ENCODE measurements around the gene HNRNPD. TPM values are rescaled to one million over a fixed set of nuclear protein-coding genes. Genes with fewer than 3 reads are reported as not detected.

HNRNPD gene
- total RNA-seq, 4 donors from 2014 or later: 65.5 to 253 (median 78.1) TPM

DNA sequence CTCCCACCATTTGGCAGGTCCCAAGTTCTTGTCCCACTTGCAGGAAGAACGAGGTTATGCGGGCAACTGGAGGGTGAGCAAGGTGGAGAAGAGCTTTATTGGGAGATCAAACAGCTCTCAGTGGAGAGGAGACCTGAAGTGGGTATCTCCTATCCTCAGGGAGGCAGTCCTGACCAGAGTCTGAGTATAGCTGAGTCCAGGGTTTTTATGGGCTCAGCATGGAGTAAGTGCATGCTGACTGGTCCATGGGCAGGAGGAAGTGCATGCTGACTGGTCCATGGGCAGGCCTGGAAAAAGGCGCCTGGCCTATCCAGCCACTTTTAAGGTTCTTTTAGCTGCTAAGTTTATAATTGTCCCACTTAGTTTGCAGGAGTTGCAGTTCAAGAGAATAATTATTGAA lies 7.4 kb upstream of the HNRNPD start:
- DNase-seq (ENCODE audit: low spot score in 2 of 2): no peak
- Histone ChIP-seq H3K36me3 (peaks cover 4% of the 10 kb centered on the region), H3K9me3 (no peaks in the 10 kb centered on the region), H3K27ac (no peak overlapping the region), H3K4me3 (no peak overlapping the region), H3K27me3 (no peaks in the 10 kb centered on the region), H3K4me1 (peaks cover 16% of the 10 kb centered on the region)
- TF ChIP-seq, protein P1, sequence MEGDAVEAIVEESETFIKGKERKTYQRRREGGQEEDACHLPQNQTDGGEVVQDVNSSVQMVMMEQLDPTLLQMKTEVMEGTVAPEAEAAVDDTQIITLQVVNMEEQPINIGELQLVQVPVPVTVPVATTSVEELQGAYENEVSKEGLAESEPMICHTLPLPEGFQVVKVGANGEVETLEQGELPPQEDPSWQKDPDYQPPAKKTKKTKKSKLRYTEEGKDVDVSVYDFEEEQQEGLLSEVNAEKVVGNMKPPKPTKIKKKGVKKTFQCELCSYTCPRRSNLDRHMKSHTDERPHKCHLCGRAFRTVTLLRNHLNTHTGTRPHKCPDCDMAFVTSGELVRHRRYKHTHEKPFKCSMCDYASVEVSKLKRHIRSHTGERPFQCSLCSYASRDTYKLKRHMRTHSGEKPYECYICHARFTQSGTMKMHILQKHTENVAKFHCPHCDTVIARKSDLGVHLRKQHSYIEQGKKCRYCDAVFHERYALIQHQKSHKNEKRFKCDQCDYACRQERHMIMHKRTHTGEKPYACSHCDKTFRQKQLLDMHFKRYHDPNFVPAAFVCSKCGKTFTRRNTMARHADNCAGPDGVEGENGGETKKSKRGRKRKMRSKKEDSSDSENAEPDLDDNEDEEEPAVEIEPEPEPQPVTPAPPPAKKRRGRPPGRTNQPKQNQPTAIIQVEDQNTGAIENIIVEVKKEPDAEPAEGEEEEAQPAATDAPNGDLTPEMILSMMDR (IDR thresholded peaks at IDR 0.05): no peak
- TF ChIP-seq POLR2AphosphoS5 (IDR thresholded peaks at IDR 0.05) (no peak), EP300 (IDR thresholded peaks at IDR 0.05) (no peak), POLR2A (IDR thresholded peaks at IDR 0.05) (no peak)
- 95% methylated on average over 3 of the region's 3 CpGs for WGBS

GRCh38 chr4:82380831-82381230 lies 7.0 kb upstream of the HNRNPD start:
- no peaks in the 10 kb centered on the region for H3K9me3 ChIP-seq
- H3K4me3 ChIP-seq: no peak overlapping the region
- no peak for DNase-seq (ENCODE audit: low spot score in 2 of 2)
- peaks cover 4% of the 10 kb centered on the region for H3K36me3 ChIP-seq
- no peak overlapping the region for H3K27ac ChIP-seq
- H3K4me1 ChIP-seq: peaks cover 20% of the 10 kb centered on the region
- H3K27me3 ChIP-seq: no peaks in the 10 kb centered on the region
- no peak for TF ChIP-seq EP300 (IDR thresholded peaks at IDR 0.05)
- no peak for TF ChIP-seq POLR2AphosphoS5 (IDR thresholded peaks at IDR 0.05)
- no peak for TF ChIP-seq POLR2A (IDR thresholded peaks at IDR 0.05)
- TF ChIP-seq, protein P1 (IDR thresholded peaks at IDR 0.05): no peak
- WGBS: 81% methylated on average over 2 of the region's 4 CpGs

GRCh38 chr4:82380344-82380743 lies 6.6 kb upstream of the HNRNPD start:
- Histone ChIP-seq H3K27me3 (no peaks in the 10 kb centered on the region), H3K36me3 (peaks cover 4% of the 10 kb centered on the region), H3K4me3 (no peak overlapping the region), H3K9me3 (no peaks in the 10 kb centered on the region), H3K4me1 (peaks cover 24% of the 10 kb centered on the region), H3K27ac (no peak overlapping the region)
- peak in 2 of 3 donors; percentile 22 to 25 for TF ChIP-seq POLR2AphosphoS5 (IDR thresholded peaks at IDR 0.05)
- TF ChIP-seq, protein P1 (IDR thresholded peaks at IDR 0.05): no peak
- no peak for TF ChIP-seq EP300 (IDR thresholded peaks at IDR 0.05)
- no peak for TF ChIP-seq POLR2A (IDR thresholded peaks at IDR 0.05)
- WGBS: 49% methylated on average over 7 of the region's 9 CpGs
- DNase-seq (ENCODE audit: low spot score in 2 of 2): peak in 1 of 2 donors; percentile 67

DNA sequence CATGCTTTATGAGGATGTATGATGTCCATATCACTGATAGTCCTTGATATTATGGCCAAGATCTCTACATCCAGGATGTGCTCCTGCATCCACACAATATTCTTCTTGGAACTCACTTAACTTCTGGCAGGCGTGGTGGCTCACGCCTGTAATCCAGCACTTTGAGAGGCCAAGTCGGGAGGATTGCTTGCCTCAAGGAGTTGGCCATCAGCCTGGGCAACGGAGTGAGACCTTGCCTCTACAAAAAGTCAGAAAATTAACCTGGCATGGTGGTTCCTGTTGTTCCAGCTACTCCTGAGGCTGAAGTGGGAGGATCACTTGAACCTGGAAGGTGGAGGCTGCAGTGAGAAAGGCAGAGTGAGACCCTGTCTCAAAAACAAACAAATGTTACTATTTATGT lies 2.3 kb upstream of the HNRNPD start:
- H3K9me3 ChIP-seq: no peaks in the 10 kb centered on the region
- H3K4me1 ChIP-seq: peaks cover 37% of the 10 kb centered on the region
- peaks cover 4% of the 10 kb centered on the region for H3K36me3 ChIP-seq
- no peaks in the 10 kb centered on the region for H3K27me3 ChIP-seq
- no peak overlapping the region for H3K27ac ChIP-seq
- WGBS: 55% methylated on average over 4 of the region's 4 CpGs
- no peak for DNase-seq (ENCODE audit: low spot score in 2 of 2)
- no peak for TF ChIP-seq EP300 (IDR thresholded peaks at IDR 0.05)
- TF ChIP-seq POLR2AphosphoS5 (IDR thresholded peaks at IDR 0.05): no peak
- TF ChIP-seq, protein P1 (IDR thresholded peaks at IDR 0.05): no peak
- no peak overlapping the region for H3K4me3 ChIP-seq

DNA sequence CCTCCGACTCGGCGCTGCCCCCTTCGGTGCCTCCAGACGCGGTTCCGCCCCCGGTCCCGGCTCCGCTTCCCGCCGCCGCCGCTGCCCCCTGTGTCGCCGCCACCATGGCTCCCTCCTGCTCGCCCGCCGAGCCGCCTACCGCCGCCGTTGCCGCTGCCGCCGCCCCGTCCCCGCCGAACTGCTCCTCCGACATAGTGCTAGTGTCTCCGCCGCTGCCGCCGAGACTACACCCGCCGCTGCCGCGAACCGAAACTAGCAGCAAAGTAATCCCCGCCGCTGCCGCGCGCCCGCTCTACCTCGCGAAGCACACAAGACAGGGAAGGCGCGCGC lies 340 bp downstream of the HNRNPD start:
- H3K27ac ChIP-seq: peak overlapping the region; percentile 99
- TF ChIP-seq, protein P1 (IDR thresholded peaks at IDR 0.05): no peak
- TF ChIP-seq EP300 (IDR thresholded peaks at IDR 0.05) (no peak), POLR2AphosphoS5 (IDR thresholded peaks at IDR 0.05) (no peak), POLR2A (IDR thresholded peaks at IDR 0.05) (no peak)
- peaks cover 49% of the 10 kb centered on the region for H3K4me1 ChIP-seq
- peak in 1 of 2 donors; percentile 85 for DNase-seq (ENCODE audit: low spot score in 2 of 2)
- H3K36me3 ChIP-seq: no peaks in the 10 kb centered on the region
- no peaks in the 10 kb centered on the region for H3K27me3 ChIP-seq
- H3K4me3 ChIP-seq: peak overlapping the region; percentile 92
- WGBS: 0% methylated on average over 32 of the region's 50 CpGs
- no peaks in the 10 kb centered on the region for H3K9me3 ChIP-seq

Measured in suprapubic skin (tissue), 4 donors.